ENCODE data around the gene RPP40.
"Not testable (repeated sequence)": the region's sequence is repeated elsewhere in the genome, so short reads cannot be mapped to it uniquely, and the experiment has no call there.

RPP40 gene, protein sequence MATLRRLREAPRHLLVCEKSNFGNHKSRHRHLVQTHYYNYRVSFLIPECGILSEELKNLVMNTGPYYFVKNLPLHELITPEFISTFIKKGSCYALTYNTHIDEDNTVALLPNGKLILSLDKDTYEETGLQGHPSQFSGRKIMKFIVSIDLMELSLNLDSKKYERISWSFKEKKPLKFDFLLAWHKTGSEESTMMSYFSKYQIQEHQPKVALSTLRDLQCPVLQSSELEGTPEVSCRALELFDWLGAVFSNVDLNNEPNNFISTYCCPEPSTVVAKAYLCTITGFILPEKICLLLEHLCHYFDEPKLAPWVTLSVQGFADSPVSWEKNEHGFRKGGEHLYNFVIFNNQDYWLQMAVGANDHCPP

DNA sequence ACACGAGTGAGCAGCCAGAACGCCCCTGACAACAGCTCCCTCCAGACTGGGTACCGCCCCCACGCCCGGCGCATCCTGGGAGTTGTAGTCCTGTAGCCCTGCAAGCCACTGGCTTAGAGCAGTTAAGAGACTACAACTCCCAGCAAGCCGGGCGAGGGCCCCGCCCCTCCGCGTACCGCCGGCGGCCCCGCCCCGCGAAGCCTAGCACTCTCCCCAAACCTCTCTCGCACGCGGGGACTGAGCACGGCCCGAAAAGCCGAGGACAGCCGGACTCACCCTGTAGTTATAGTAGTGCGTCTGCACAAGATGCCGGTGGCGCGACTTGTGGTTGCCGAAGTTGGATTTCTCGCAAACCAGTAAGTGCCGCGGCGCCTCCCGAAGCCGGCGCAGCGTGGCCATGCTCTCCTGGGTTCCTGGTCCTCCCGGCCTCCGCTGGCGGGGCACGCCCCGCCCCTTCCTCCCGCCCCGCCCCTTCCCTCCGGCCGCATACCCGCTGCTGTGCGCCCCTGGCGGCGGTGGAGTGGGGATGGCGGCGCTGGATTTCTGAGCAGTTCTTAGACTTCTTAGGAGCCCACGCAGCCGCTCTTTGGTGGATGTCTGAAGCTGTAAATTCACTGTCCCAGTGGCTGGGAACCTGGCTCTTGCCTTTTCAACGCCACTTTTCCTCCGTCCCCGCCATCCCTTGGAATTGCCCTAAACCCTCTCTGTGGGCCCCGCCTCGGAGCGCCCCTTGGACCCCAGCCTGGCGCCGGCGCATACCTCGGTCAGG, at the start of gene RPP40:
Gene RPP40 (minus strand): TSS at position 434 of the 769 bp plus-strand sequence. CDS start 35 bp downstream, at position 399.
- DNase-seq (ENCODE audit: low read depth in 2 of 2) = peak; percentile 96 to 99

- no peak for DNase-seq (ENCODE audit: low read depth in 2 of 2)
These were observed 49.2 kb upstream of the RPP40 start for GRCh38 chr6:5053038-5053437.

DNA sequence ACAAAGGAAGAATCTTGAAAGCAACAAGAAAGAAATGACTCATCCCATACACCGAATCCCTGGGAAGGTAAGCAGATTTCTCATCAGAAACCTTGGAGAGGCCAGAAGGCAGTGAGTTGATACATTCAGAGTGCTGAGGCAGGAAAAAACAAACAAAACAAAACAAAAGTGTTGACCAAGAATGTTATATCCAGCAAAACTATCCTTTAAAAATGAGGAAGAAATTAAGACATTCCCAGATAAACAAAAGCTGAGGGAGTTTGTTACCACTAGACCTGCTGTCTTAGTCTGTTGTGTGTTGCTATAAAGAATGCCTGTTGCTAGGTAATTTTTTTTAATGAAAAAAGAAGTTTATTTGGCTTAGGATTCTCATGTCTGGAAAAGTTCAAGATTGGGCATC, 47.6 kb upstream of the RPP40 start:
- no peak for DNase-seq (ENCODE audit: low read depth in 2 of 2)

DNA sequence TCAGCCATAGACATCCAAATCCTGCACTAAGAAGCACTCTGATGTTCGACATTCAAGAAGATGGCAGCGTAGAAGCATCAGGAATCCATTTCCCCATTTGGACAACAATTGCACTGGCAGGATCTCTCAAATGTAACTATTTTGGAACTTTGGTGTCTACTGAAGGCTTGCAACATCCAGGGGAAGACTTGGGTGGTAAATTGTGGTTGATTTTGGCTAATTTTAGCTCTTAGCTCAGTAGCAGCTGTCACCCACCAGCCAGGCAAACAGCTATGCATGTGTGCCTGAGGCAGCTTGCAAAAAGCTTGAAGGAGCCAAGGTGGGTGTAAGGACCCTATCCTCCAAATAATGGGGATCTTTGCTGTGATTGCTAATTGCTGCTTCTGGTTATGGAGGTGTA, 46.2 kb upstream of the RPP40 start:
- DNase-seq (ENCODE audit: low read depth in 2 of 2) = no peak

GRCh38 chr6:5046430-5046829, 42.6 kb upstream of the RPP40 start:
- DNase-seq (ENCODE audit: low read depth in 2 of 2) = no peak

- DNase-seq (ENCODE audit: low read depth in 2 of 2) = no peak
These were observed 41.6 kb upstream of the RPP40 start for GRCh38 chr6:5045416-5045815.

DNA sequence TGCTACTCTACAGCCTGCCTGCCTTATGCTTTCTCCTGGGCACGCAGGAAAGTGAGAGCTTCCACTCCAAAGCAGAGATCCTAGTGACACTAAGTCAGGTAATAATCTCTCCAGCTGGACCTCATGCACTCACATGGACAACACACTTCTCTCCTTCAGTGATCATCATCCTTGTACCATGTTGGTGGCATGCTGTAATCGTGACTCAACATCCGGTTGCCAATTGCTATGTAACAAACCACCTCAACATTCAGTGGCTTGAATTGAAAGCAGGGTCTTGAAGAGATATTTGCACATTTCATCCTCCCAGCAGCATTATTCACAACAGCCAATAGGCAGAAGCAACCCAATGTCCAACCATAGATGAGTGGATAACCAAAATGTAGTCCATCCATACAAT, 41.0 kb upstream of the RPP40 start:
- no peak for DNase-seq (ENCODE audit: low read depth in 2 of 2)

- DNase-seq (ENCODE audit: low read depth in 2 of 2) = no peak
These were observed 38.6 kb upstream of the RPP40 start for GRCh38 chr6:5042436-5042835.

DNA sequence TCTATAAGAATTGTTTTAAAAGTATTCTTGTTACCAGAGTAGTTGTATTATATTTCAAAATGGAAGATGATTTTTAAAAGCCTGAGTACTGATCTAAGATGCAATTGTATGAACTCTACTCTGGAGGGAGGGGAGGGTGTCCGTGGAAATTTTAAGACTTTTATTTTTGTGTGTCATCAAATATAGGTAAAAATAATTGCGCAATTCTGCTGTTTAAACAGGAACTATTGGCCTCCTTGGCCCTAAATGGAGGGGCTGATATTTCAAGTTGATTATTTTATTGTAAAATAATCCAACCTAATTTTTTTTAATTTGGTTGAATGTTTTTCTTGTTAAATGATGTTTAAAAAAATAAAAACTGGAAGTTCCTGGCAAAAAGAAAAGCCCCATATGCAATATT, 38.1 kb upstream of the RPP40 start:
- no peak for DNase-seq (ENCODE audit: low read depth in 2 of 2)

DNA sequence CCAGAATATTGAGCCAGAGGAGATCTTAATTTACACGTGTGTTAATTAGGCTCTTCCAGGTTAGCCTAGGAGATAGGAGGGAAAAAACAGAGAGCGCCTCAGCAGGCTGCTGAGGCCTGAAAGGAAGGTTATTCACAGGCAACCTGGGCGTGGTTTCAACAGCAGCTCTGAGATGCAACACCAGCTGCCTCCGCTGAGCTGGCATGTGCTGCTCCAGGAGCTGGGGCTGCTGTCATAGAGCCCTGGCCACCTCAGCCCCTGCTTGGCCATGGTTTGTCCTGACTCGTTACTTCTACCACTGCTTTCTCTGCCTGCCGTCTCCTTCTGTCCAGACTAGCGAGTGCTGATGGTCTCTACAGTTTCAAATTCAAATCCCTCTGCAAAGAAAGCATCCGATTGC, 32.4 kb upstream of the RPP40 start:
- DNase-seq (ENCODE audit: low read depth in 2 of 2) = no peak

- no peak for DNase-seq (ENCODE audit: low read depth in 2 of 2)
These were observed 30.9 kb upstream of the RPP40 start for GRCh38 chr6:5034736-5035135.

DNA sequence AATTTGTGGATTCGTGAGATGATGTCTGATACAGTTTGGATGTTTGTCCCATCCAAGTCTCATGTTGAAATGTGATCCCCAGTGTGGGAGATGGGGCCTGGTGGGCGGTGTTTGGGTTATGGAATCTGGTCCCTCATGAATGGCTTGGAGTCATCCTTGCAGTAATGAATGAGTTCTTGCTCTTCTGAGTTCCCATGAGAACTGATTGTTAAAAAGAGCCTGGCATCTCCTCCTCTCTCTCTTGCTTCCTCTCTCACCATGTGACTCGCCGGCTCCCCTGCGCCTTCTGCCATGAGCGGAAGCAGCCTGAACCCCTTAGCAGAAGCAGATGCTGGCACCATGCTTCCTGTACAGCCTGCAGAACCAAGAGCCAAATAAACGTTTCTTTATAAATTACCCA, 30.5 kb upstream of the RPP40 start:
- DNase-seq (ENCODE audit: low read depth in 2 of 2) = no peak

GRCh38 chr6:5033214-5033904, 29.5 kb upstream of the RPP40 start:
- DNase-seq (ENCODE audit: low read depth in 2 of 2) = not testable (repeated sequence)

DNA sequence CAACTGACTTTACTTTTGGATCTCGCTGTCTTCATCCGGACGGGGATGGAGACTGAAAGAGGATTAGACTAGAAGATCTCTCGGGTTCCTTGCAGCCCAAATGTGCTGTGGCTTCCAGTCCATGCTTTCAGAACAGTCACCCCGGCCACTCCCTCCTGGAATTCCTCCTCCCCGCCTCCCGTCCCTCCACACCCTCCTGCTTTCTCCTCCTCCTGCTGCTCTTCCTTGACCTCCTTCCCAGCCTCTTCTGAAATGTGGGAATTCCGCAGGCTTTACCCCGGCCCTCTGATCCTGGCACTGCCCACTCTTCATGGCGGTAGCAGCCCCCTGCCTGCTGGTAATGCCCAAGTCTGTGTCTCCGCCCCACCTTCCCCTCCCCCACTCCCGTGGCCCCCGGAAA, 28.9 kb upstream of the RPP40 start:
- not testable (repeated sequence) for DNase-seq (ENCODE audit: low read depth in 2 of 2)

GRCh38 chr6:5031150-5031549, 27.3 kb upstream of the RPP40 start:
- DNase-seq (ENCODE audit: low read depth in 2 of 2) = no peak

GRCh38 chr6:5030596-5031136, 26.8 kb upstream of the RPP40 start:
- DNase-seq (ENCODE audit: low read depth in 2 of 2) = peak; percentile 78 to 82

- DNase-seq (ENCODE audit: low read depth in 2 of 2) = no peak
These were observed 25.8 kb upstream of the RPP40 start for GRCh38 chr6:5029609-5030008.

DNA sequence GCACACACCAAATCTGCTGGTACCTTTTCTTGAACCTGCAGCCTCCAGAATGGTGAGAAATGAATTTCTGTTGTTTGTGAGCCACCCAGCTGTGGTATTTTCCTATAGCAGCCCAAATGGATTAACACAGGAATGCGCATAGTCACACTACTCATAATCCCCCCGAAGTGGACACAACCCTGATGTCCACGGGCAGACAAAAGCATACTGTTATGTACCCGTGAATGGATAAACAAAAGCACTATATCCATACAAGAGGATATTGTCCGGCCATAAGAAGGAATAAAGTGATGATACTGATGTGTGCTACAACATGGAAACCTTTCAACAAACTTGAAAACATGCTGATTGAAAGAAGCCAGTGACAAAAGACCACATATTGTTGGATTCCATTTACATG, 25.1 kb upstream of the RPP40 start:
- no peak for DNase-seq (ENCODE audit: low read depth in 2 of 2)

- no peak for DNase-seq (ENCODE audit: low read depth in 2 of 2)
These were observed 24.5 kb upstream of the RPP40 start for GRCh38 chr6:5028301-5028700.

GRCh38 chr6:5025911-5026819, 22.3 kb upstream of the RPP40 start:
- DNase-seq (ENCODE audit: low read depth in 2 of 2) = no peak

DNA sequence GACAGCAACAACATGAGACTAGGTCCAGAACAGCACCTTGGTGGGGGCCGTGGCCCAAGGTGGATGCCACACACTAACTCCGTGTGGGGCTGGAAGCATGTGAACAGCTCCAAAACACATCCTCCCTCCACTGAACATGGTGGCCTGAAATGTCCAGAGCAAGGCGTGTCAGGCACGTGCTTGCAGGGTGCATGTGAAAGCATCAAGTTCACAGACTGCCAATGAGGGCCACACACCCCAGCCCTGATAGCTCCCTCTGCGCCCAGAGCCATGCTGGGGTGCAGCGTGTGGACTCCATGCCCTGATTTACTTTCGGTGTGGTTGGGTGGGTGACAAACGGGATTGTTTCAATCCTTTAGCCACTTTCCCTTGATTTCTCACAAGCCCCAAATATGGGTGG, 20.1 kb upstream of the RPP40 start:
- DNase-seq (ENCODE audit: low read depth in 2 of 2) = no peak
